SK-N-SH treated with all-trans-retinoic acid at 6 μM for 48 hours (cell line): ENCODE measurements around the gene LRRC4B.
"Not testable (repeated sequence)": the region's sequence is repeated elsewhere in the genome, so short reads cannot be mapped to it uniquely, and the experiment has no call there.

ENCODE experiments used
- ATAC-seq: fragments of 200-7000 bp; cut with Tn5 transposase; 3 replicates; pipeline ENCODE4 v1.9.1; 2020; ENCODE audit warnings: mild to moderate bottlenecking, moderate library complexity
- ARNTL ChIP-seq: fragments of 450-650 bp; formaldehyde crosslinking; IDR thresholded peaks from 2 replicates; pipeline ENCODE4 v1.5.0; 2020; ENCODE audit warnings: low read depth, mild to moderate bottlenecking, moderate library complexity, borderline replicate concordance
- BACH2 ChIP-seq: fragments of 250-450 bp; sonication (Bioruptor Pico); IDR thresholded peaks from 2 replicates; pipeline ENCODE4 v1.9.0; 2021; ENCODE audit warnings: mild to moderate bottlenecking, borderline replicate concordance
- CSDC2 ChIP-seq: fragments of 250-450 bp; sonication (Bioruptor Pico); IDR thresholded peaks from 2 replicates; pipeline ENCODE4 v1.5.0; 2020; ENCODE audit warnings: mild to moderate bottlenecking, moderate library complexity
- ESRRG ChIP-seq: fragments of 250-450 bp; sonication (Bioruptor Pico); IDR thresholded peaks from 2 replicates; pipeline ENCODE4 v1.6.1; 2021; ENCODE audit warnings: mild to moderate bottlenecking
- GLIS3 ChIP-seq: fragments of 250-450 bp; sonication (Bioruptor Pico); IDR thresholded peaks from 2 replicates; pipeline ENCODE4 v1.5.0; 2020; ENCODE audit warnings: mild to moderate bottlenecking, moderate library complexity
- ISL1 ChIP-seq: fragments of 250-450 bp; sonication (Bioruptor Pico); IDR thresholded peaks from 2 replicates; pipeline ENCODE4 v2.1.2; 2022; ENCODE audit warnings: mild to moderate bottlenecking, moderate library complexity
- OSR1 ChIP-seq: fragments of 250-450 bp; sonication (Bioruptor Pico); IDR thresholded peaks from 2 replicates; pipeline ENCODE4 v1.8.0; 2022; ENCODE audit warnings: moderate library complexity, mild to moderate bottlenecking, inconsistent platforms
- PPARA ChIP-seq: fragments of 250-450 bp; sonication (Bioruptor Pico); IDR thresholded peaks from 2 replicates; pipeline ENCODE4 v1.5.0; 2020; ENCODE audit warnings: mild to moderate bottlenecking, borderline replicate concordance
- SNAI2 ChIP-seq: fragments of 250-450 bp; sonication (Bioruptor Pico); IDR thresholded peaks from 2 replicates; pipeline ENCODE4 v1.5.0; 2020; ENCODE audit warnings: mild to moderate bottlenecking, moderate library complexity
- TCF4 ChIP-seq: fragments of 250-450 bp; sonication (Bioruptor Pico); IDR thresholded peaks from 2 replicates; pipeline ENCODE4 v1.8.0; 2021; ENCODE audit warnings: mild to moderate bottlenecking, moderate library complexity, borderline replicate concordance
- ZC3H10 ChIP-seq: fragments of 250-450 bp; sonication (Bioruptor Pico); IDR thresholded peaks from 2 replicates; pipeline ENCODE4 v1.5.1; 2021; ENCODE audit warnings: mild to moderate bottlenecking, moderate library complexity
- ZFP30 ChIP-seq: fragments of 450-650 bp; formaldehyde crosslinking; IDR thresholded peaks from 2 replicates; pipeline ENCODE4 v1.5.0; 2022; ENCODE audit warnings: mild to moderate bottlenecking, moderate library complexity
- ZNF565 ChIP-seq: fragments of 450-650 bp; formaldehyde crosslinking; conservative IDR thresholded peaks from 2 replicates; pipeline ENCODE4 v1.5.0; 2020; ENCODE audit warnings: low read depth, mild to moderate bottlenecking, moderate library complexity
- ZNF70 ChIP-seq: fragments of 450-650 bp; formaldehyde crosslinking; IDR thresholded peaks from 2 replicates; pipeline ENCODE4 v1.5.0; 2020; ENCODE audit warnings: mild to moderate bottlenecking, moderate library complexity
- TF ChIP-seq, protein P1 (sequence below): fragments of 250-450 bp; sonication (Bioruptor Pico); IDR thresholded peaks from 2 replicates; pipeline ENCODE4 v1.5.1; 2020; ENCODE audit warnings: low read depth, mild to moderate bottlenecking, moderate library complexity
- TF ChIP-seq, protein P2 (sequence below): fragments of 250-450 bp; sonication (Bioruptor Pico); IDR thresholded peaks from 2 replicates; pipeline ENCODE4 v1.5.0; 2020; ENCODE audit warnings: mild to moderate bottlenecking, moderate library complexity
- TF ChIP-seq, protein P3 (sequence below): fragments of 250-450 bp; sonication (Bioruptor Pico); IDR thresholded peaks from 2 replicates; pipeline ENCODE4 v1.8.0; 2021; ENCODE audit warnings: low read depth, mild to moderate bottlenecking, moderate library complexity, borderline replicate concordance
- TF ChIP-seq, protein P4 (sequence below): fragments of 250-450 bp; sonication (Bioruptor Pico); IDR thresholded peaks from 2 replicates; pipeline ENCODE4 v1.8.0; 2020; ENCODE audit warnings: mild to moderate bottlenecking, moderate library complexity, borderline replicate concordance

Gene LRRC4B

DNA sequence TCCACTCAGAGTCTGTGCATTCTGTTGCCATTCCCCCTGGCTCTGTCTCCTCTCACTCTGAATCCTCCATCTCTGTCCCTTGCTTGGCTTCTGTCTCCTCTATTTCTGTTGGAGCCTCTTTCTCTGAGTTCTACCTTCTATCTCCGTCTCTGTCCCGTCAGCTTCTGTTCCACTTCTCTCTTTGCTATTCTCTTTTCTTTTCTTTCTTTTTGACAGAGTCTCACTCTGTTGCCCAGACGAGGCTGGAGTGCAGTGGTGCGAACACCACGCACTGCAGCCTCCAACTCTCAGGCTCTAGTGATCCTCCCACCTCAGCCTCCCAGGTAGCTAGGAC lies 33.8 kb upstream of the LRRC4B start:
- TF ChIP-seq, protein P1, sequence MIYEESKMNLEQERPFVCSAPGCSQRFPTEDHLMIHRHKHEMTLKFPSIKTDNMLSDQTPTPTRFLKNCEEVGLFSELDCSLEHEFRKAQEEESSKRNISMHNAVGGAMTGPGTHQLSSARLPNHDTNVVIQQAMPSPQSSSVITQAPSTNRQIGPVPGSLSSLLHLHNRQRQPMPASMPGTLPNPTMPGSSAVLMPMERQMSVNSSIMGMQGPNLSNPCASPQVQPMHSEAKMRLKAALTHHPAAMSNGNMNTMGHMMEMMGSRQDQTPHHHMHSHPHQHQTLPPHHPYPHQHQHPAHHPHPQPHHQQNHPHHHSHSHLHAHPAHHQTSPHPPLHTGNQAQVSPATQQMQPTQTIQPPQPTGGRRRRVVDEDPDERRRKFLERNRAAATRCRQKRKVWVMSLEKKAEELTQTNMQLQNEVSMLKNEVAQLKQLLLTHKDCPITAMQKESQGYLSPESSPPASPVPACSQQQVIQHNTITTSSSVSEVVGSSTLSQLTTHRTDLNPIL: no peak
- TF ChIP-seq ZNF70 (CRISPR knock-in tag): no peak
- TF ChIP-seq, all 23 proteins: peak for 0
- no peak for ATAC-seq

DNA sequence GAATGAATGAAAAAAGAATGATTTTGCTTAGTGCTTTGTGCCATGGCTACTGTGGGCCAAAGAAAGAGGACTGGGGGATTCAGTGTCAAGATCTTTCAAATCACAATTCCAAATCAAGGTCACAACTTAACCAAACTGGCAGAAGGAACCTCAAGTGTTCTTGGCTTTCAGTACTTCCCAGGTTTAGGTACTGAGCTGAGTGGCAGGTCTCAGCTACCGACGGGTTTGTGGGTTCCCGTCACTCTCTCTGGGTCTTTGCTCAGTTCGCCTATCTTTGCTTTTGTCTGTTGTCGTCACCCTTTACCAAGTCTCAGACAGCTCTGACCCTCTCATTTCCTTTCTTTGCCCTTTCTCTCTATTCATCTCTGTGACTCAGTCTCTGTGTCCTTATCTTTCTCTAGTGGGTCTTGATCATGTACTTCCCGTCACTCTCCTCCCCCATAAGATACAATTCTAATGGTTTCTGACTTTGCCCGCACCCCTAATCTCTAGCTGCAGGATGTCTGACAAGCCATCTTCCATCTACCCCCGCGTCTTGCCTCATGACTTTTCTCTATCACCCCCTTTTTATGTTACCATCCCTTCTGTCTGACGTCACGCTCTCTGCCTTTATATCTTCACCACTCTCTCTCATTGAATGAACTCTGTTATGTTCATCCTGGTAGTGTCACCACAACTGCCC lies 33.3 kb upstream of the LRRC4B start:
- no peak for ATAC-seq
- no peak for TF ChIP-seq SNAI2
- TF ChIP-seq, protein P1: no peak
- TF ChIP-seq ZNF565: no peak
- TF ChIP-seq, protein P2, sequence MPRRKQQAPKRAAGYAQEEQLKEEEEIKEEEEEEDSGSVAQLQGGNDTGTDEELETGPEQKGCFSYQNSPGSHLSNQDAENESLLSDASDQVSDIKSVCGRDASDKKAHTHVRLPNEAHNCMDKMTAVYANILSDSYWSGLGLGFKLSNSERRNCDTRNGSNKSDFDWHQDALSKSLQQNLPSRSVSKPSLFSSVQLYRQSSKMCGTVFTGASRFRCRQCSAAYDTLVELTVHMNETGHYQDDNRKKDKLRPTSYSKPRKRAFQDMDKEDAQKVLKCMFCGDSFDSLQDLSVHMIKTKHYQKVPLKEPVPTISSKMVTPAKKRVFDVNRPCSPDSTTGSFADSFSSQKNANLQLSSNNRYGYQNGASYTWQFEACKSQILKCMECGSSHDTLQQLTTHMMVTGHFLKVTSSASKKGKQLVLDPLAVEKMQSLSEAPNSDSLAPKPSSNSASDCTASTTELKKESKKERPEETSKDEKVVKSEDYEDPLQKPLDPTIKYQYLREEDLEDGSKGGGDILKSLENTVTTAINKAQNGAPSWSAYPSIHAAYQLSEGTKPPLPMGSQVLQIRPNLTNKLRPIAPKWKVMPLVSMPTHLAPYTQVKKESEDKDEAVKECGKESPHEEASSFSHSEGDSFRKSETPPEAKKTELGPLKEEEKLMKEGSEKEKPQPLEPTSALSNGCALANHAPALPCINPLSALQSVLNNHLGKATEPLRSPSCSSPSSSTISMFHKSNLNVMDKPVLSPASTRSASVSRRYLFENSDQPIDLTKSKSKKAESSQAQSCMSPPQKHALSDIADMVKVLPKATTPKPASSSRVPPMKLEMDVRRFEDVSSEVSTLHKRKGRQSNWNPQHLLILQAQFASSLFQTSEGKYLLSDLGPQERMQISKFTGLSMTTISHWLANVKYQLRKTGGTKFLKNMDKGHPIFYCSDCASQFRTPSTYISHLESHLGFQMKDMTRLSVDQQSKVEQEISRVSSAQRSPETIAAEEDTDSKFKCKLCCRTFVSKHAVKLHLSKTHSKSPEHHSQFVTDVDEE (CRISPR knock-in tag): no peak

DNA sequence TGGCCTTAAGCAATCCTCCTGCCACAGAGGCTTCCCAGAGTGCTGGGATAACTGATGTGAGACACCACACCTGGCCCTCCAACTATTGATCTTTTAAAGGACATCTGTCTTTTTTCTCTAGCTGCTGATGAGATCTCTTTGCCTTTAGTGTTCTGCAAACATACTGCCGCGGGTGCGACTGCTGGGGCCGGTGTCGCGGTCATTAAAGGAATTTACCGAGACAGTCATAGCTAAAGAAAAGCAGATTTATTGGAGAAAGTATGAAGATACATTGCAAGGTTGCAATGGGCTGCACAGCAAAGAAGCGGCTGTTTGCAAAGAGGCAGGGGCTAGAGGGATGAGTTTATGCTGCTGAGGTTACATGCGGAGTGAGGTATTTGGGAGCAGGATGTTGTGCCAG lies 31.2 kb upstream of the LRRC4B start:
- ATAC-seq: no peak
- TF ChIP-seq, protein P1: no peak
- no peak for TF ChIP-seq CSDC2 (CRISPR knock-in tag)
- TF ChIP-seq BACH2 (CRISPR knock-in tag): no peak

DNA sequence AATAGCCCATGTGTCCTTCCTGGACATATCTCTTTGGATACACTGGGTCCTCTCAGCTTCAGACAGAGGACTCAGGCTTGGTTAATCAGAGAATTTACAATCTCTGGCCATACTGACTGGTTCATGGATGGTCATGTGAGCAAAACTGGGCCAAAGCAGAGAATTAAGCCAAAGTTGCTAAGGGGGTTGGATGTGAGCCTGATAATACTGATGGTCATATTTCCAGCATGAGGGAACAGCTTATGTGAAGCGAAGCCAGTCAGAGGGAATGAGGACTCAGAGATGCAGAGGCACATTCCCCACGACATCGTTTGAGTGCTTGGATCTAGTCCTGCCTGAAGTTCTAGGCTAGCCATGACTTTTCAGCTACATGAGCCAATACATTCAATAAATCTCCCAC lies 22.0 kb upstream of the LRRC4B start:
- ATAC-seq: no peak
- no peak for TF ChIP-seq CSDC2 (CRISPR knock-in tag)
- TF ChIP-seq ZNF565: no peak
- TF ChIP-seq PPARA: no peak
- no peak for TF ChIP-seq TCF4
- TF ChIP-seq, protein P3, sequence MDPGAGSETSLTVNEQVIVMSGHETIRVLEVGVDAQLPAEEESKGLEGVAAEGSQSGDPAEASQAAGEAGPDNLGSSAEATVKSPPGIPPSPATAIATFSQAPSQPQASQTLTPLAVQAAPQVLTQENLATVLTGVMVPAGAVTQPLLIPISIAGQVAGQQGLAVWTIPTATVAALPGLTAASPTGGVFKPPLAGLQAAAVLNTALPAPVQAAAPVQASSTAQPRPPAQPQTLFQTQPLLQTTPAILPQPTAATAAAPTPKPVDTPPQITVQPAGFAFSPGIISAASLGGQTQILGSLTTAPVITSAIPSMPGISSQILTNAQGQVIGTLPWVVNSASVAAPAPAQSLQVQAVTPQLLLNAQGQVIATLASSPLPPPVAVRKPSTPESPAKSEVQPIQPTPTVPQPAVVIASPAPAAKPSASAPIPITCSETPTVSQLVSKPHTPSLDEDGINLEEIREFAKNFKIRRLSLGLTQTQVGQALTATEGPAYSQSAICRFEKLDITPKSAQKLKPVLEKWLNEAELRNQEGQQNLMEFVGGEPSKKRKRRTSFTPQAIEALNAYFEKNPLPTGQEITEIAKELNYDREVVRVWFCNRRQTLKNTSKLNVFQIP: no peak
- TF ChIP-seq SNAI2: no peak
- no peak for TF ChIP-seq GLIS3
- no peak for TF ChIP-seq ZNF70 (CRISPR knock-in tag)
- TF ChIP-seq ISL1 (CRISPR knock-in tag): no peak
- no peak for TF ChIP-seq ESRRG
- TF ChIP-seq ZFP30 (CRISPR knock-in tag): no peak

DNA sequence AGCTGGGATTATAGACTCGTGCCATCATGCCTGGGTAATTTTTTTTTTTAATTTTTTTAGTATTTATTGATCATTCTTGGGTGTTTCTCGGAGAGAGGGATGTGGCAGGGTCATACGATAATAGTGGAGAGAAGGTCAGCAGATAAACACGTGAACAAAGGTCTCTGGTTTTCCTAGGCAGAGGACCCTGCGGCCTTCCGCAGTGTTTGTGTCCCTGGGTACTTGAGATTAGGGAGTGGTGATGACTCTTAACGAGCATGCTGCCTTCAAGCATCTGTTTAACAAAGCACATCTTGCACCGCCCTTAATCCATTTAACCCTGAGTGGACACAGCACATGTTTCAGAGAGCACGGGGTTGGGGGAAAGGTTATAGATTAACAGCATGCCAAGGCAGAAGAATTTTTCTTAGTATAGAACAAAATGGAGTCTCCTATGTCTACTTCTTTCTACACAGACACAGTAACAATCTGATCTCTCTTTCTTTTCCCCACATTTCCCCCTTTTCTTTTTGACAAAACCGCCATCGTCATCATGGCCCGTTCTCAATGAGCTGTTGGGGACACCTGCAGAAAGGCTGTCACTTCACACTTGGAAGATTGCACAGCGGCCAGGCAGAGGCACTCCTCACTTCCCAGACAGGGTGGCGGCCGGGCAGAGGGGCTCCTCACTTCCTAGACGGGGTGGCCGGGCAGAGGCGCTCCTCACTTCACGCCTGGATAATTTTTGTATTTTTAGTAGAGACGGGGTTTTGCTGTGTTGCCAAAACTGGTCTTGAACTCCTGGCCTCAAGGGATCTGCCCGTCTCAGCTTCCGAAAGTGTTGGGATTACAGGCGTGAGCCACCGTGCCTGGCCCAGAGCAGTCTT lies 13.8 kb upstream of the LRRC4B start:
- ATAC-seq: not testable (repeated sequence)

DNA sequence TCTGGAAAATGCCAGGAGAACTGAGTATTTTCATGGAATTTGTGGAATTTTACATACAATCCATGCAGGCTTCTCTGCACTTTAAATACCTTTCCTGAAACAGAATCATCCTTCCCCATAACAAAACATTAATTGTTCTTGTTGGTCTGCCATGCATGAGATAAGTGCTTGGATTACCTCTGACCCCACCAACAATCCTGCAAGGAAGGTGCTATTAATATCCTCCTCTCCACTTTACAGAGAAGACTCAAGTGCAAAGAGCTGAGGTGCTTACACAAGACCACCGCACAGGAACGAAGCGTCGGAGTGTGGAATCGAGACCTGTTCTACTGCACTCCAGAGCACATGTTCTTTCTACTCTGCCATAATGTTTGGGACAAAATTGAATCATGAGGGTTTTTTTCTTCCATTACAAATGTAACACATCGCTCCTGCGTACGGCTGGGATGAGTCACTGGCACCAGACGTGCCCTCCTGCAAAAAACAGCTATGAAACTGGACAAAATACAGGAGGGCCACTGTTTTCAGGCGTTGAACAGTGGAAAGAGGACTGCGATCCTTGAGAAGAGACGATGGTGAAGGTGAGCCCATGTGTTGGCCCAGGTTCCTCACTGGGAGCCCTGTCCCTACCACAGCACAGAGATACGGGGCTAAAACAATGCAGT lies 12.9 kb upstream of the LRRC4B start:
- TF ChIP-seq ISL1 (CRISPR knock-in tag): peak; percentile 63
- no peak for TF ChIP-seq SNAI2
- TF ChIP-seq, protein P4, sequence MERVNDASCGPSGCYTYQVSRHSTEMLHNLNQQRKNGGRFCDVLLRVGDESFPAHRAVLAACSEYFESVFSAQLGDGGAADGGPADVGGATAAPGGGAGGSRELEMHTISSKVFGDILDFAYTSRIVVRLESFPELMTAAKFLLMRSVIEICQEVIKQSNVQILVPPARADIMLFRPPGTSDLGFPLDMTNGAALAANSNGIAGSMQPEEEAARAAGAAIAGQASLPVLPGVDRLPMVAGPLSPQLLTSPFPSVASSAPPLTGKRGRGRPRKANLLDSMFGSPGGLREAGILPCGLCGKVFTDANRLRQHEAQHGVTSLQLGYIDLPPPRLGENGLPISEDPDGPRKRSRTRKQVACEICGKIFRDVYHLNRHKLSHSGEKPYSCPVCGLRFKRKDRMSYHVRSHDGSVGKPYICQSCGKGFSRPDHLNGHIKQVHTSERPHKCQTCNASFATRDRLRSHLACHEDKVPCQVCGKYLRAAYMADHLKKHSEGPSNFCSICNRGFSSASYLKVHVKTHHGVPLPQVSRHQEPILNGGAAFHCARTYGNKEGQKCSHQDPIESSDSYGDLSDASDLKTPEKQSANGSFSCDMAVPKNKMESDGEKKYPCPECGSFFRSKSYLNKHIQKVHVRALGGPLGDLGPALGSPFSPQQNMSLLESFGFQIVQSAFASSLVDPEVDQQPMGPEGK: no peak
- no peak for TF ChIP-seq OSR1 (CRISPR knock-in tag)
- no peak for TF ChIP-seq ZNF70 (CRISPR knock-in tag)
- TF ChIP-seq ARNTL (CRISPR knock-in tag): no peak
- TF ChIP-seq ESRRG: no peak
- no peak for TF ChIP-seq ZC3H10 (CRISPR knock-in tag)
- TF ChIP-seq, all 23 proteins: peak for 1
- no peak; the same call in 1 of the 3 replicates for ATAC-seq
